Panc1 (cell line): ENCODE results near the gene NPAS3.

Experiments used
- TF ChIP-seq, protein P1 (sequence below): fragments of 450-650 bp; IDR thresholded peaks from 2 replicates; pipeline ENCODE4 v1.5.1; 2017; ENCODE audit warnings: mild to moderate bottlenecking
- TF ChIP-seq, protein P2 (sequence below), 2 experiments: IDR thresholded peaks; 2 replicates each; pipeline ENCODE4 v1.6.1; 2011 to 2012; ENCODE audit warnings: low read depth in 2 of 2, control low read depth in 1 of 2, low read length in 1 of 2, mild to moderate bottlenecking in 1 of 2, moderate library complexity in 1 of 2; ENCODE audit not compliant: insufficient read depth in 1 of 2

DNA sequence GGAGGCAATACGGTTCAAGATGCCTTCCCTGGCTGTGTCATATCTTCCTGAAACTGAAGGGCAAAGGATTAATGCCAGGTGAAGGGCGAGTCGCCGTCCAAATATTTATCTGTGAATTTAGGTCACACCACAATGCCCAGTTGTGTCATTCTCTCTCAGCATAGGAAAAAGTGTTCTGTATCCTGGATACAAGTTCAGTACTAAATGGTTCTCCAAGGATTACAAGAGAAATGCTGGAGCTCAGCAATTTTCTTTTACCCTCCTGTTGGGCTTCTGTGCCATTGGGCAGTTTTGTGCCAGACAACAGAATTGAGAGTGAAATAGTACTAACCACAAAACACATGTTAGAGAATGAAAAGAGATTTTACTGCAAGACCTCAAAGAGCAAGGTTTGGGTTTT is 518.3 kb downstream of the NPAS3 start:
- TF ChIP-seq, protein P1, sequence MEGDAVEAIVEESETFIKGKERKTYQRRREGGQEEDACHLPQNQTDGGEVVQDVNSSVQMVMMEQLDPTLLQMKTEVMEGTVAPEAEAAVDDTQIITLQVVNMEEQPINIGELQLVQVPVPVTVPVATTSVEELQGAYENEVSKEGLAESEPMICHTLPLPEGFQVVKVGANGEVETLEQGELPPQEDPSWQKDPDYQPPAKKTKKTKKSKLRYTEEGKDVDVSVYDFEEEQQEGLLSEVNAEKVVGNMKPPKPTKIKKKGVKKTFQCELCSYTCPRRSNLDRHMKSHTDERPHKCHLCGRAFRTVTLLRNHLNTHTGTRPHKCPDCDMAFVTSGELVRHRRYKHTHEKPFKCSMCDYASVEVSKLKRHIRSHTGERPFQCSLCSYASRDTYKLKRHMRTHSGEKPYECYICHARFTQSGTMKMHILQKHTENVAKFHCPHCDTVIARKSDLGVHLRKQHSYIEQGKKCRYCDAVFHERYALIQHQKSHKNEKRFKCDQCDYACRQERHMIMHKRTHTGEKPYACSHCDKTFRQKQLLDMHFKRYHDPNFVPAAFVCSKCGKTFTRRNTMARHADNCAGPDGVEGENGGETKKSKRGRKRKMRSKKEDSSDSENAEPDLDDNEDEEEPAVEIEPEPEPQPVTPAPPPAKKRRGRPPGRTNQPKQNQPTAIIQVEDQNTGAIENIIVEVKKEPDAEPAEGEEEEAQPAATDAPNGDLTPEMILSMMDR = no peak
- TF ChIP-seq, protein P2, sequence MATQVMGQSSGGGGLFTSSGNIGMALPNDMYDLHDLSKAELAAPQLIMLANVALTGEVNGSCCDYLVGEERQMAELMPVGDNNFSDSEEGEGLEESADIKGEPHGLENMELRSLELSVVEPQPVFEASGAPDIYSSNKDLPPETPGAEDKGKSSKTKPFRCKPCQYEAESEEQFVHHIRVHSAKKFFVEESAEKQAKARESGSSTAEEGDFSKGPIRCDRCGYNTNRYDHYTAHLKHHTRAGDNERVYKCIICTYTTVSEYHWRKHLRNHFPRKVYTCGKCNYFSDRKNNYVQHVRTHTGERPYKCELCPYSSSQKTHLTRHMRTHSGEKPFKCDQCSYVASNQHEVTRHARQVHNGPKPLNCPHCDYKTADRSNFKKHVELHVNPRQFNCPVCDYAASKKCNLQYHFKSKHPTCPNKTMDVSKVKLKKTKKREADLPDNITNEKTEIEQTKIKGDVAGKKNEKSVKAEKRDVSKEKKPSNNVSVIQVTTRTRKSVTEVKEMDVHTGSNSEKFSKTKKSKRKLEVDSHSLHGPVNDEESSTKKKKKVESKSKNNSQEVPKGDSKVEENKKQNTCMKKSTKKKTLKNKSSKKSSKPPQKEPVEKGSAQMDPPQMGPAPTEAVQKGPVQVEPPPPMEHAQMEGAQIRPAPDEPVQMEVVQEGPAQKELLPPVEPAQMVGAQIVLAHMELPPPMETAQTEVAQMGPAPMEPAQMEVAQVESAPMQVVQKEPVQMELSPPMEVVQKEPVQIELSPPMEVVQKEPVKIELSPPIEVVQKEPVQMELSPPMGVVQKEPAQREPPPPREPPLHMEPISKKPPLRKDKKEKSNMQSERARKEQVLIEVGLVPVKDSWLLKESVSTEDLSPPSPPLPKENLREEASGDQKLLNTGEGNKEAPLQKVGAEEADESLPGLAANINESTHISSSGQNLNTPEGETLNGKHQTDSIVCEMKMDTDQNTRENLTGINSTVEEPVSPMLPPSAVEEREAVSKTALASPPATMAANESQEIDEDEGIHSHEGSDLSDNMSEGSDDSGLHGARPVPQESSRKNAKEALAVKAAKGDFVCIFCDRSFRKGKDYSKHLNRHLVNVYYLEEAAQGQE (IDR thresholded peaks at IDR 0.05; ENCODE audit: insufficient read depth in 1 of 2, low read depth in 2 of 2, low read length in 1 of 2) = no peak
